H9 (cell line): ENCODE results near the gene RFTN2. TPM values are rescaled to one million over a fixed set of nuclear protein-coding genes. Genes with fewer than 3 reads are reported as not detected.

Experiments
- DNase-seq: peaks from one replicate; pipeline ENCODE4 v3.0.0-alpha.2; 2017
- H2AFZ ChIP-seq: one replicate; pipeline ENCODE4 v1.6.1; 2013; ENCODE audit warnings: mild to moderate bottlenecking, low read length, control low read depth, moderate library complexity
- H2AK5ac ChIP-seq: 2 replicates; pipeline ENCODE4 v1.6.1; 2013; ENCODE audit warnings: low read length, control low read depth, mixed read lengths; ENCODE audit not compliant: insufficient read length
- H2BK120ac ChIP-seq: one replicate; pipeline ENCODE4 v1.6.1; 2013; ENCODE audit warnings: low read depth, mild to moderate bottlenecking, low read length, control low read depth, inconsistent platforms; ENCODE audit not compliant: poor library complexity, severe bottlenecking
- H2BK12ac ChIP-seq: 2 replicates; pipeline ENCODE4 v1.6.1; 2013; ENCODE audit warnings: low read length, control low read depth, mixed read lengths, low read depth; ENCODE audit not compliant: insufficient read length
- H2BK15ac ChIP-seq: 2 replicates; pipeline ENCODE4 v1.6.1; 2013; ENCODE audit warnings: low read depth, low read length, control low read depth
- H2BK20ac ChIP-seq: one replicate; pipeline ENCODE4 v1.6.1; 2013; ENCODE audit warnings: low read depth, mild to moderate bottlenecking, low read length, control low read depth, inconsistent platforms; ENCODE audit not compliant: poor library complexity, severe bottlenecking
- H2BK5ac ChIP-seq: 2 replicates; pipeline ENCODE4 v1.6.1; 2013; ENCODE audit warnings: low read length, control low read depth, mixed read lengths; ENCODE audit not compliant: insufficient read length
- H3K14ac ChIP-seq: 2 replicates; pipeline ENCODE4 v1.6.1; 2013; ENCODE audit warnings: low read length, control low read depth; ENCODE audit not compliant: insufficient read depth
- H3K18ac ChIP-seq: 2 replicates; pipeline ENCODE4 v1.6.1; 2013; ENCODE audit warnings: low read depth, mild to moderate bottlenecking, mixed read lengths, low read length, control low read depth; ENCODE audit not compliant: insufficient read length
- H3K23ac ChIP-seq: 2 replicates; pipeline ENCODE4 v1.6.1; 2013; ENCODE audit warnings: low read length, control low read depth, mixed read lengths, low read depth; ENCODE audit not compliant: insufficient read length
- H3K23me2 ChIP-seq: 2 replicates; pipeline ENCODE4 v1.6.1; 2013; ENCODE audit warnings: low read depth, mild to moderate bottlenecking, mixed read lengths, low read length, control low read depth; ENCODE audit not compliant: insufficient read length, poor library complexity, severe bottlenecking
- H3K27ac ChIP-seq: 2 replicates; pipeline ENCODE4 v1.5.1; 2013; ENCODE audit warnings: low read length, control low read depth, mixed read lengths, low read depth; ENCODE audit not compliant: insufficient read length
- H3K27me3 ChIP-seq: 2 replicates; pipeline ENCODE4 v1.6.1; 2013; ENCODE audit warnings: low read length, control low read depth, inconsistent platforms; ENCODE audit not compliant: insufficient read depth
- H3K4ac ChIP-seq: 2 replicates; pipeline ENCODE4 v1.6.1; 2013; ENCODE audit warnings: low read depth, mild to moderate bottlenecking, control low read depth, inconsistent platforms, low read length, moderate library complexity
- H3K4me1 ChIP-seq: 2 replicates; pipeline ENCODE4 v1.6.1; 2013; ENCODE audit warnings: low read length, control low read depth, inconsistent platforms; ENCODE audit not compliant: insufficient read depth
- H3K4me2 ChIP-seq: 2 replicates; pipeline ENCODE4 v1.6.1; 2013; ENCODE audit warnings: low read length, control low read depth, mixed read lengths; ENCODE audit not compliant: insufficient read length, insufficient read depth
- H3K56ac ChIP-seq: 2 replicates; pipeline ENCODE4 v1.6.1; 2013; ENCODE audit warnings: low read depth, mild to moderate bottlenecking, mixed read lengths, low read length, control low read depth; ENCODE audit not compliant: insufficient read length
- H3K79me1 ChIP-seq: 2 replicates; pipeline ENCODE4 v1.6.1; 2013; ENCODE audit warnings: low read depth, mild to moderate bottlenecking, moderate library complexity, low read length, control low read depth, inconsistent platforms; ENCODE audit not compliant: insufficient read depth, poor library complexity, severe bottlenecking
- H3K79me2 ChIP-seq: 2 replicates; pipeline ENCODE4 v1.6.1; 2013; ENCODE audit warnings: low read length, control low read depth, inconsistent platforms; ENCODE audit not compliant: insufficient read depth
- H3K9ac ChIP-seq: 2 replicates; pipeline ENCODE4 v1.6.1; 2013; ENCODE audit warnings: low read length, control low read depth, mixed read lengths; ENCODE audit not compliant: insufficient read length; ENCODE audit errors: extremely low read depth
- H3K9me3 ChIP-seq: one replicate; pipeline ENCODE4 v1.6.1; 2013; ENCODE audit warnings: low read depth, low read length, inconsistent platforms; ENCODE audit not compliant: control insufficient read depth
- H3T11ph ChIP-seq: one replicate; pipeline ENCODE4 v1.6.1; 2013; ENCODE audit warnings: mild to moderate bottlenecking, low read length, control low read depth, inconsistent platforms
- H4K20me1 ChIP-seq: one replicate; pipeline ENCODE4 v1.6.1; 2013; ENCODE audit not compliant: control insufficient read depth, insufficient read length, insufficient read depth
- H4K5ac ChIP-seq: 2 replicates; pipeline ENCODE4 v1.6.1; 2013; ENCODE audit warnings: low read depth, mild to moderate bottlenecking, mixed read lengths, low read length, control low read depth; ENCODE audit not compliant: insufficient read length
- H4K8ac ChIP-seq: replicated peaks from 2 replicates; pipeline ENCODE4 v1.6.1; 2013; ENCODE audit warnings: low read length, control low read depth, mixed read lengths, low read depth; ENCODE audit not compliant: insufficient read length
- H4K91ac ChIP-seq: 2 replicates; pipeline ENCODE4 v1.6.1; 2013; ENCODE audit warnings: low read depth, mild to moderate bottlenecking, moderate library complexity, mixed read lengths, low read length, control low read depth; ENCODE audit not compliant: insufficient read length
- H3K27ac Mint-ChIP-seq, 3 experiments: 2 replicates in 2 of 3; 3 replicates in 1 of 3; pipeline ENCODE4 v1.8.0; 2020 to 2021; ENCODE audit warnings: mixed read lengths in 3 of 3, mild to moderate bottlenecking in 1 of 3, moderate library complexity in 1 of 3
- H3K27me3 Mint-ChIP-seq: 2 replicates; pipeline ENCODE4 v1.8.0; 2021; ENCODE audit warnings: low read depth, mild to moderate bottlenecking, moderate library complexity, mixed read lengths
- H3K36me3 Mint-ChIP-seq, 3 experiments: 2 replicates in 2 of 3; 3 replicates in 1 of 3; pipeline ENCODE4 v1.8.0; 2020 to 2021; ENCODE audit warnings: low read depth in 3 of 3, mixed read lengths in 3 of 3; ENCODE audit not compliant: insufficient read depth in 1 of 3
- H3K4me1 Mint-ChIP-seq, 2 experiments: 2 replicates each; pipeline ENCODE4 v1.8.0; 2020; ENCODE audit warnings: mixed read lengths in 2 of 2
- H3K4me3 Mint-ChIP-seq, 2 experiments: 2 replicates in 1 of 2; 3 replicates in 1 of 2; pipeline ENCODE4 v1.8.0; 2020 to 2021; ENCODE audit warnings: mild to moderate bottlenecking in 2 of 2, mixed read lengths in 2 of 2, moderate library complexity in 1 of 2
- H3K9me3 Mint-ChIP-seq, 2 experiments: 2 replicates in 1 of 2; 3 replicates in 1 of 2; pipeline ENCODE4 v1.8.0; 2020; ENCODE audit warnings: mild to moderate bottlenecking in 2 of 2, mixed read lengths in 2 of 2, moderate library complexity in 1 of 2
- CTCF ChIP-seq: fragments of 200-600 bp; sonication (generic); conservative IDR thresholded peaks from 3 replicates; pipeline ENCODE4 v1.8.0; 2021; ENCODE audit warnings: antibody characterized with exemption, mild to moderate bottlenecking
- WGBS: extraction: QIAGEN DNeasy Blood & Tissue Kit; methylation state at CpG from one replicate; pipeline ENCODE4 v1.1.7; 2013; ENCODE audit warnings: missing lambda C conversion rate, low lambda C conversion rate, mixed read lengths; ENCODE audit not compliant: insufficient read length; ENCODE audit errors: extremely low coverage; 5-methylcytosine and 5-hydroxymethylcytosine counted together
- total RNA-seq: library from RNA; stranded (reverse); gene quantifications from 2 replicates; pipeline ENCODE4 v1.2.1, GENCODE V29; 2021

Gene RFTN2
- total RNA-seq, 1 experiment from 2014 or later, result 0.28 TPM

- H4K20me1 ChIP-seq, result no peaks in the 10 kb centered on the region
Measured at GRCh38 chr2:197556456-197556855, 118.9 kb downstream of the RFTN2 start.

More at GRCh38 chr2:197556456-197556855, 118.9 kb downstream of the RFTN2 start:
- Histone ChIP-seq H3K23ac (no peak overlapping the region), H3K79me1 (no peaks in the 10 kb centered on the region), H3K4me2 (no peak overlapping the region), H2AFZ (no peak overlapping the region), H2BK120ac (no peak overlapping the region), H3K27me3 (no peaks in the 10 kb centered on the region), H3T11ph (no peak overlapping the region), H3K79me2 (no peaks in the 10 kb centered on the region), H3K9ac (no peak overlapping the region), H2BK20ac (no peak overlapping the region), H4K91ac (no peak overlapping the region), H4K8ac (no peak overlapping the region), H3K56ac (no peak overlapping the region), H3K4ac (no peak overlapping the region), H3K9me3 (no peaks in the 10 kb centered on the region), H4K5ac (no peak overlapping the region), H2BK15ac (no peak overlapping the region), H3K14ac (no peak overlapping the region), H3K27ac (no peak overlapping the region), H2BK5ac (no peak overlapping the region), H3K23me2 (no peaks in the 10 kb centered on the region), H3K18ac (no peak overlapping the region), H2AK5ac (no peak overlapping the region), H3K4me1 (no peaks in the 10 kb centered on the region), H2BK12ac (no peak overlapping the region)
- Mint-ChIP-seq H3K27me3 (no peaks in the 10 kb centered on the region), H3K4me3 (no peak overlapping the region), H3K27ac (peak overlapping the region in 2 of 3 experiments; percentile 9 to 79; a peak in 3 of 7 replicates), H3K9me3 (no peaks in the 10 kb centered on the region), H3K36me3 (peaks cover 9 to 37% (median 13%) of the 10 kb centered on the region in 3 experiments), H3K4me1 (no peaks in the 10 kb centered on the region)
- TF ChIP-seq CTCF, result no peak
- WGBS, result no CpG with 5 or more reads among the region's 1 CpG
- DNase-seq, result no peak
